Esophagus muscularis mucosa (tissue), 4 donors: ENCODE results near the gene ITGAD. TPM values are rescaled to one million over a fixed set of nuclear protein-coding genes. Genes with fewer than 3 reads are reported as not detected.

Experiments used
- DNase-seq: peaks from one replicate; pipeline ENCODE4 v3.0.0-alpha.2; 2017; ENCODE audit errors: extremely low spot score
- H3K27ac ChIP-seq, 4 donors: fragments of 200-600 bp; sonication (generic); replicated peaks in 1 of 4; 1 replicate in 3 of 4; 2 replicates in 1 of 4; pipeline ENCODE4 v1.5.1; 2016 to 2019; ENCODE audit warnings: mild to moderate bottlenecking in 1 of 4
- H3K27me3 ChIP-seq, 4 donors: fragments of 200-600 bp; sonication (generic); one replicate each; pipeline versions ENCODE4 v1.5.1 to v1.6.0; 2016 to 2019
- H3K36me3 ChIP-seq, 4 donors: fragments of 200-600 bp; sonication (generic); one replicate each; pipeline ENCODE4 v1.5.1; 2016 to 2019
- H3K4me1 ChIP-seq, 4 donors: fragments of 200-600 bp; sonication (generic); one replicate each; pipeline ENCODE4 v1.5.1; 2016 to 2019
- H3K4me3 ChIP-seq, 4 donors: fragments of 200-600 bp; sonication (generic); 1 replicate in 2 of 4; 2 replicates in 2 of 4; pipeline ENCODE4 v1.5.1; 2016 to 2019; ENCODE audit warnings: mild to moderate bottlenecking in 4 of 4, moderate library complexity in 1 of 4
- H3K9me3 ChIP-seq, 4 donors: fragments of 200-600 bp; sonication (generic); 1 replicate in 3 of 4; 2 replicates in 1 of 4; pipeline ENCODE4 v1.5.1; 2016 to 2019
- EP300 ChIP-seq: sonication (generic); formaldehyde crosslinking; IDR thresholded peaks from one replicate; pipeline ENCODE4 v1.6.1; 2017; ENCODE audit warnings: antibody characterized with exemption
- POLR2A ChIP-seq: fragments of 450-650 bp; IDR thresholded peaks from one replicate; pipeline ENCODE4 v1.6.1; 2017; ENCODE audit warnings: antibody characterized with exemption, moderate library complexity, mild to moderate bottlenecking, low read depth
- POLR2AphosphoS5 ChIP-seq, 2 donors: sonication (generic); formaldehyde crosslinking; IDR thresholded peaks; one replicate each; pipeline ENCODE4 v1.6.1; 2017; ENCODE audit warnings: antibody characterized with exemption in 2 of 2
- WGBS: methylation state at CpG from one replicate; pipeline ENCODE4 v1.1.5; 2018; 5-methylcytosine and 5-hydroxymethylcytosine counted together
- intact Hi-C: fragments of 100-400 bp; cut with DNase I; formaldehyde crosslinking; loops from one replicate; pipeline ENCODE4 v1.15.1; 2023
- total RNA-seq, 4 donors: library from RNA; depleted of rRNA; stranded (reverse); fragments of >200 nt; gene quantifications; one replicate each; pipeline versions ENCODE4 v1.1.0 to v1.2.1, GENCODE V29; 2016
- TF ChIP-seq, protein P1 (sequence below), 3 experiments: fragments of 200-600 bp in 2 of 3; fragments of 450-650 bp in 1 of 3; sonication (generic) in 2 of 3; IDR thresholded peaks; one replicate each; pipeline ENCODE4 v1.5.1; 2017 to 2019; ENCODE audit warnings: antibody characterized with exemption in 3 of 3, mild to moderate bottlenecking in 2 of 3, moderate library complexity in 1 of 3

The ITGAD gene
- total RNA-seq, 4 donors from 2014 or later: 0.50 TPM; not detected in 3

GRCh38 chr16:31423241-31423640 lies 30.1 kb downstream of the ITGAD start:
- Histone ChIP-seq H3K27me3 (peaks cover 0 to 13% (median 0%) of the 10 kb centered on the region in 4 donors), H3K9me3 (no peaks in the 10 kb centered on the region), H3K36me3 (peaks cover 0 to 4% (median 0%) of the 10 kb centered on the region in 4 donors), H3K4me1 (peaks cover 3 to 12% (median 10%) of the 10 kb centered on the region in 4 donors), H3K27ac (no peak overlapping the region), H3K4me3 (no peak overlapping the region)
- WGBS: 69% methylated on average over 3 of the region's 3 CpGs
- DNase-seq: no peak
- TF ChIP-seq POLR2AphosphoS5 (IDR thresholded peaks at IDR 0.05) (no peak), POLR2A (no peak), EP300 (no peak)
- TF ChIP-seq, protein P1, sequence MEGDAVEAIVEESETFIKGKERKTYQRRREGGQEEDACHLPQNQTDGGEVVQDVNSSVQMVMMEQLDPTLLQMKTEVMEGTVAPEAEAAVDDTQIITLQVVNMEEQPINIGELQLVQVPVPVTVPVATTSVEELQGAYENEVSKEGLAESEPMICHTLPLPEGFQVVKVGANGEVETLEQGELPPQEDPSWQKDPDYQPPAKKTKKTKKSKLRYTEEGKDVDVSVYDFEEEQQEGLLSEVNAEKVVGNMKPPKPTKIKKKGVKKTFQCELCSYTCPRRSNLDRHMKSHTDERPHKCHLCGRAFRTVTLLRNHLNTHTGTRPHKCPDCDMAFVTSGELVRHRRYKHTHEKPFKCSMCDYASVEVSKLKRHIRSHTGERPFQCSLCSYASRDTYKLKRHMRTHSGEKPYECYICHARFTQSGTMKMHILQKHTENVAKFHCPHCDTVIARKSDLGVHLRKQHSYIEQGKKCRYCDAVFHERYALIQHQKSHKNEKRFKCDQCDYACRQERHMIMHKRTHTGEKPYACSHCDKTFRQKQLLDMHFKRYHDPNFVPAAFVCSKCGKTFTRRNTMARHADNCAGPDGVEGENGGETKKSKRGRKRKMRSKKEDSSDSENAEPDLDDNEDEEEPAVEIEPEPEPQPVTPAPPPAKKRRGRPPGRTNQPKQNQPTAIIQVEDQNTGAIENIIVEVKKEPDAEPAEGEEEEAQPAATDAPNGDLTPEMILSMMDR (IDR thresholded peaks at IDR 0.05): no peak
- intact Hi-C loops: no loop called here

- H3K27ac ChIP-seq: no peak overlapping the region
- 62% methylated on average over 6 of the region's 12 CpGs for WGBS
- H3K4me1 ChIP-seq: peaks cover 3 to 14% (median 12%) of the 10 kb centered on the region in 4 donors
- H3K36me3 ChIP-seq: peaks cover 0 to 4% (median 0%) of the 10 kb centered on the region in 4 donors
- DNase-seq: no peak
- intact Hi-C loops: no loop called here
- no peak for TF ChIP-seq POLR2AphosphoS5 (IDR thresholded peaks at IDR 0.05)
- TF ChIP-seq, protein P1 (IDR thresholded peaks at IDR 0.05): no peak
- no peak for TF ChIP-seq POLR2A
- no peak for TF ChIP-seq EP300
- H3K9me3 ChIP-seq: no peaks in the 10 kb centered on the region
- H3K27me3 ChIP-seq: peaks cover 0 to 7% (median 0%) of the 10 kb centered on the region in 4 donors
- H3K4me3 ChIP-seq: no peak overlapping the region
Measured at GRCh38 chr16:31423801-31424200, 30.7 kb downstream of the ITGAD start.

DNA sequence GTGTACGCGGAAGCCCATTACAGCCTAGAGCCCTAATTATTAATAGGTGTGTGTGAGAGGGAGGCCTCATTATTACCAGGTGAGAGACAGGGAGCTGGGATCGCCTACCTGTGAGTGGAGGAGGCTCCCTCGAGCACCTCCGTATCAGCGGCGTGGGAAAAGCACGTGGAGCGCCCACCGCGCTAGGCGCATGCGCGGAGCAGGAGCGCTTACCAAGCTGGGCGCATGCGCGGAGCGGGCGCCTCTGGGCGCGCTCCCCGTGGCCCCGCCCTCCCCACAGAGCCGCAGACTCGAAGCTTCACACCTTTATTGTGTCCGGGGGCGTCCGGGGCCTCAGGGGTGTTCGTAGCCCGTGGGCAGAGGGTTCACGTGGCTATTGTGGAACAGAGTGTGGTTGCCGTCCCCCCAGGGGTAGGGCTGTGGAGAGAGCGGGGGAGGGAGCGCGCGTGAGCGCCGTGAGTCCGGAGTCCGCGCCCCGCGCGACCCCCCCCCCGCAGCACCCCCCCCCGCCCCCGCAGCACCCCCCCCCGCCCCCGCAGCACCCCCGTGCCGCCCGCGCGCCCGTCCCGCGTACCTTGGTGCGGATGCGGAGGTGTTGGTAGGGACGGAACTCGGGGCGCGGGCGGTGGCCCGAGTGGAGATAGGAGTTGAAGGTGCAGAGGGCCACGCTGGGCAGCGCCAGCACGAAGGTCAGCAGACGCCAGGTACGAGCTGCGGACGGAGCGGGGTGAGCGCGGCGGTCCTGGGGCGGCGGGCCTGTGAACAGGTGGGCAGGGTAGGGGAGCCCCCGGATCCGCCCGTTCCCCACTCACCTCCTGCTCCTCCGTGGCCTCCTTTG lies 34.5 kb downstream of the ITGAD start:
- intact Hi-C loops: no loop called here
- Histone ChIP-seq H3K4me1 (peaks cover 5 to 14% (median 12%) of the 10 kb centered on the region in 4 donors), H3K27ac (peak overlapping the region; percentile 50 to 71 (median 59)), H3K9me3 (no peaks in the 10 kb centered on the region), H3K27me3 (no peaks in the 10 kb centered on the region), H3K36me3 (peaks cover 0 to 4% (median 0%) of the 10 kb centered on the region in 4 donors), H3K4me3 (peak overlapping the region; percentile 52 to 61 (median 52))
- TF ChIP-seq POLR2A (no peak), POLR2AphosphoS5 (IDR thresholded peaks at IDR 0.05) (peak in 1 of 2 donors; percentile 31), EP300 (no peak)
- TF ChIP-seq, protein P1 (IDR thresholded peaks at IDR 0.05): no peak
- no peak for DNase-seq
- WGBS: 48% methylated on average over 8 of the region's 83 CpGs

DNA sequence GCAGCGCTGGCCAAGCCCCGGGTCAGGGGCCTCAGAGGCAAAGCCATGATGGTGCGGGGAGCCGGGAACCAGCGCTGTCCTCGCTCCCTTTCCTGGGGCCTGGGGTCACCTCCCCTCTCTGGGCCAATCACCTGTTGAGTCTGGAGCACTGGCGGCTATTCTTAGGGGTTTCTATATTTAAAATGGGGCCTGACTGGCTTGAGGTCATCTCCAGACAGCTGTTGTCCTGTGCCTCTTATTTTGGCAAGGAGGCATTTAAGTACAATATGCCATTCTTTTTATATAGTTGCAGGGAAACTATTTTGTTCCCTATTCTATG lies 35.1 kb downstream of the ITGAD start, which contains the start of gene COX6A2:
TSS of gene COX6A2 (minus strand) at position 82 of the 319 bp plus-strand sequence. CDS start at position 47, 35 bp downstream.
- Histone ChIP-seq H3K4me1 (peaks cover 5 to 14% (median 12%) of the 10 kb centered on the region in 4 donors), H3K27ac (peak within 1 kb of the TSS; percentile 50 to 71 (median 59)), H3K27me3 (no peaks in the 10 kb centered on the region), H3K36me3 (peaks cover 0 to 4% (median 0%) of the 10 kb centered on the region in 4 donors), H3K4me3 (peak within 1 kb of the TSS; percentile 52 to 61 (median 52)), H3K9me3 (no peaks in the 10 kb centered on the region)
- intact Hi-C loops: no loop called here
- DNase-seq: no peak
- WGBS: 14% methylated on average over 1 of the region's 7 CpGs
- TF ChIP-seq EP300 (no peak), POLR2AphosphoS5 (IDR thresholded peaks at IDR 0.05) (no peak), POLR2A (peak; percentile 66)
- TF ChIP-seq, protein P1 (IDR thresholded peaks at IDR 0.05): no peak
